IPS-11a (cell line): Measurements from ENCODE around the gene SSNA1.
A peak's percentile ranks its signal among the peaks of the same experiment; 100 is the strongest.

Source experiments
- H3K4me3 ChIP-seq: one replicate; pipeline ENCODE4 v1.5.1; 2013; ENCODE audit warnings: low read depth, low read length, control low read depth

Gene SSNA1

GRCh38 chr9:137188490-137189296 is at the start of gene SSNA1, which contains the start of gene ANAPC2:
TSS of gene SSNA1 (plus strand) at chr9:137188676. CDS start at chr9:137188727, 51 bp downstream.
TSS of gene ANAPC2 (minus strand) at chr9:137188560. CDS start at chr9:137188532, 28 bp downstream.
- peak within 1 kb of the TSS; percentile 89 for H3K4me3 ChIP-seq

- no peak within 1 kb of the TSS for H3K4me3 ChIP-seq
Measured at GRCh38 chr9:137138722-137139467, 49.6 kb upstream of the SSNA1 start, which contains the start of gene GRIN1. TSS of gene GRIN1 (plus strand) at chr9:137139154. CDS start at chr9:137139487, 333 bp downstream.

GRCh38 chr9:137139468-137140150 is 48.9 kb upstream of the SSNA1 start:
- no peak overlapping the region for H3K4me3 ChIP-seq

GRCh38 chr9:137140151-137141012 is 48.1 kb upstream of the SSNA1 start:
- H3K4me3 ChIP-seq, result no peak overlapping the region

- no peak overlapping the region for H3K4me3 ChIP-seq
Measured at GRCh38 chr9:137141050-137141810, 47.2 kb upstream of the SSNA1 start.

- no peak overlapping the region for H3K4me3 ChIP-seq
Measured at GRCh38 chr9:137141976-137142936, 46.2 kb upstream of the SSNA1 start.

- no peak overlapping the region for H3K4me3 ChIP-seq
Measured at GRCh38 chr9:137143459-137143858, 45.0 kb upstream of the SSNA1 start.

GRCh38 chr9:137145731-137146526 is 42.5 kb upstream of the SSNA1 start:
- no peak overlapping the region for H3K4me3 ChIP-seq

GRCh38 chr9:137146527-137146918 is 42.0 kb upstream of the SSNA1 start:
- no peak overlapping the region for H3K4me3 ChIP-seq

GRCh38 chr9:137147091-137147792 is 41.2 kb upstream of the SSNA1 start:
- no peak overlapping the region for H3K4me3 ChIP-seq

GRCh38 chr9:137147793-137148160 is 40.7 kb upstream of the SSNA1 start:
- H3K4me3 ChIP-seq, result no peak overlapping the region

- no peak overlapping the region for H3K4me3 ChIP-seq
Measured at GRCh38 chr9:137148242-137148641, 40.2 kb upstream of the SSNA1 start.

GRCh38 chr9:137148661-137149060 is 39.8 kb upstream of the SSNA1 start:
- no peak overlapping the region for H3K4me3 ChIP-seq

GRCh38 chr9:137149363-137149762 is 39.1 kb upstream of the SSNA1 start:
- H3K4me3 ChIP-seq, result no peak overlapping the region

GRCh38 chr9:137149942-137150616 is 38.4 kb upstream of the SSNA1 start:
- no peak overlapping the region for H3K4me3 ChIP-seq

- no peak overlapping the region for H3K4me3 ChIP-seq
Measured at GRCh38 chr9:137150617-137151457, 37.6 kb upstream of the SSNA1 start.
